Heart left ventricle (tissue), 16 donors: ENCODE measurements around the gene SMTNL2. TPM values are rescaled to one million over a fixed set of nuclear protein-coding genes. Genes with fewer than 3 reads are reported as not detected.
"Not testable (repeated sequence)": the region's sequence is repeated elsewhere in the genome, so short reads cannot be mapped to it uniquely, and the experiment has no call there.

Experiments used
- ATAC-seq, 4 donors: fragments of 200-7000 bp; cut with Tn5 transposase; one replicate each; pipeline ENCODE4 v1.9.1; 2020 to 2022; ENCODE audit warnings: moderate library complexity in 4 of 4, mild to moderate bottlenecking in 3 of 4, moderate number of reproducible peaks in 1 of 4
- DNase-seq, 5 donors: peaks; one replicate each; pipeline ENCODE4 v3.0.0-alpha.2; 2020
- H3K27ac ChIP-seq, 12 donors: fragments of 200-600 bp; sonication (generic) in 4 of 12; one replicate each; pipeline versions ENCODE4 v1.5.0 to v1.8.0; 2016 to 2022; ENCODE audit warnings: mild to moderate bottlenecking in 2 of 12
- H3K27me3 ChIP-seq, 9 donors: fragments of 200-600 bp; sonication (generic) in 2 of 9; one replicate each; pipeline versions ENCODE4 v1.5.1 to v1.8.0; 2016 to 2022; ENCODE audit warnings: mild to moderate bottlenecking in 3 of 9
- H3K36me3 ChIP-seq, 9 donors: fragments of 200-600 bp; sonication (generic) in 2 of 9; one replicate each; pipeline versions ENCODE4 v1.5.0 to v1.8.0; 2018 to 2022; ENCODE audit warnings: mild to moderate bottlenecking in 2 of 9
- H3K4me1 ChIP-seq, 12 donors: fragments of 200-600 bp; sonication (generic) in 4 of 12; one replicate each; pipeline versions ENCODE4 v1.5.0 to v1.8.0; 2016 to 2022; ENCODE audit warnings: mild to moderate bottlenecking in 3 of 12
- H3K4me3 ChIP-seq, 12 donors: fragments of 200-600 bp; sonication (generic) in 4 of 12; one replicate each; pipeline versions ENCODE4 v1.5.0 to v1.8.0; 2017 to 2022; ENCODE audit warnings: mild to moderate bottlenecking in 9 of 12, moderate library complexity in 4 of 12
- H3K9me3 ChIP-seq, 12 donors: fragments of 200-600 bp; sonication (generic) in 4 of 12; one replicate each; pipeline versions ENCODE4 v1.5.0 to v1.8.0; 2016 to 2022; ENCODE audit warnings: mild to moderate bottlenecking in 1 of 12
- CTCF ChIP-seq, 12 donors: fragments of 200-600 bp; sonication (generic) in 4 of 12; IDR thresholded peaks; one replicate each; pipeline versions ENCODE4 v1.5.0 to v1.8.0; 2018 to 2022; ENCODE audit warnings: antibody characterized with exemption in 12 of 12, mild to moderate bottlenecking in 5 of 12
- POLR2A ChIP-seq, 2 donors: fragments of 450-650 bp; IDR thresholded peaks; one replicate each; pipeline ENCODE4 v1.6.1; 2017; ENCODE audit warnings: antibody characterized with exemption in 2 of 2, mild to moderate bottlenecking in 2 of 2, moderate library complexity in 2 of 2
- WGBS, 4 donors: extraction: QIAGEN DNeasy Blood & Tissue Kit in 2 of 4; methylation state at CpG; one replicate each; pipeline versions ENCODE4 v1.1.5 to v1.1.7; 2013 to 2018; 5-methylcytosine and 5-hydroxymethylcytosine counted together
- intact Hi-C, 10 donors: fragments of 100-400 bp; cut with DNase I; formaldehyde crosslinking; loops; one replicate each; pipeline versions ENCODE4 v1.11.1 to v1.14.2; 2022
- polyA plus RNA-seq, 2 donors: library from polyadenylated mRNA; stranded (reverse); fragments of 200-250 nt; gene quantifications; one replicate each; pipeline ENCODE4 v1.2.3, GENCODE V29; 2013
- total RNA-seq, 9 donors: library from RNA; depleted of rRNA in 2 of 9; stranded (reverse); fragments of >200 nt in 2 of 9; fragmentation: NEBNext Ultra II Directional in 3 of 9; extraction: Animal tissue kit (Norgen Biotek cat#: 25700) in 3 of 9; gene quantifications; one replicate each; pipeline versions ENCODE4 v1.1.0 to v1.2.4, GENCODE V29; 2016 to 2023
- donor health status: ischemic (EF 13 %, LVEDD 7.1; RV severe dilation, severe dysfunction).
- donor health status: healthy with polysubstance abuse.
- donor health status: DM: no; HTN: yes; CAD: no.
- donor health status: DM: no; HTN: no; CAD: no.
- donor health status: ischemic (EF 25% LVEDD 6.9; RV normal size, moderate dysfunction).
- donor health status: ischemic (EF 25% LVEDD 5.7; RV mildly dilated, moderate dysfunction).
- donor health status: healthy.
- donor health status: DM: yes; HTN: yes; CAD: no.
- donor health status: ischemic (EF 35%, LVEDD 5.7; RV mildly dilated, moderate dysfunction).
- donor health status: nonischemic (EF 11% LVEDD 7.7; RV severe dilation, severe dysfunction).
- donor health status: DM: yes; HTN: yes; CAD: no.
- donor health status: PGD.
- donor health status: ischemic (EF 29% LVEDD 5.4; RV normal size, mild dysfunction).
- donor health status: nonischemic (EF 23%, LVEDD 6.1; RV moderate dilation, normal function).

The SMTNL2 gene
- total and polyA plus RNA-seq, 11 donors = 2.1 to 47.5 (median 15.6) TPM

- peak in 1 of 5 donors; percentile 24 for DNase-seq
- no peak for TF ChIP-seq POLR2A (IDR thresholded peaks at IDR 0.05)
- TF ChIP-seq CTCF (IDR thresholded peaks at IDR 0.05) = no peak
- 73 to 79% (median 75%) methylated on average over 7 to 8 of the region's 8 CpGs for WGBS, 4 donors
- no peaks in the 10 kb centered on the region for H3K36me3 ChIP-seq
- no peak overlapping the region for H3K27ac ChIP-seq
- ATAC-seq = peak in 2 of 4 donors; percentile 23 to 27
- intact Hi-C loops = no loop called here
- H3K27me3 ChIP-seq = peaks cover 0 to 9% (median 0%) of the 10 kb centered on the region in 9 donors
- H3K4me1 ChIP-seq = peaks cover 0 to 20% (median 2%) of the 10 kb centered on the region in 12 donors
- no peak overlapping the region for H3K4me3 ChIP-seq
- H3K9me3 ChIP-seq = no peaks in the 10 kb centered on the region
Measured at GRCh38 chr17:4577386-4577993, 6.8 kb upstream of the SMTNL2 start.

DNA sequence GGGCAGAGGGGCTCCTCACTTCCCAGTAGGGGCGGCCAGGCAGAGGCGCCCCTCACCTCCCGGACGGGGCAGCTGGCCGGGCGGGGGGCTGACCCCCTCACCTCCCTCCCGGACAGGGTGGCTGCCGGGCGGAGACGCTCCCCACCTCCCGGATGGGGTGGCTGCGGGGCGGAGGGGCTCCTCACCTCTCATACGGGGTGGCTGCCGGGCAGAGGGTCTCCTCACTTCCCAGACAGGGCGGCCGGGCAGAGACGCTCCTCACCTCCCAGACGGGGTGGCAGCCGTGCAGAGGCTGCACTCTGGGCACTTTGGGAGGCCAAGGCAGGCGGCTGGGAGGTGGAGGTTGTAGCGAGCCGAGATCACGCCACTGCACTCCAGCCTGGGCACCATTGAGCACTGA, 6.0 kb upstream of the SMTNL2 start:
- H3K4me3 ChIP-seq, ATAC-seq, H3K27ac ChIP-seq, H3K9me3 ChIP-seq, intact Hi-C loops, DNase-seq, H3K36me3 ChIP-seq: not testable (repeated sequence)
- H3K4me1 ChIP-seq = peaks cover 0 to 28% (median 3%) of the 10 kb centered on the region in 12 donors
- WGBS, 4 donors = 93 to 100% (median 97%) methylated on average over 4 to 24 of the region's 24 CpGs
- H3K27me3 ChIP-seq = peaks cover 0 to 10% (median 0%) of the 10 kb centered on the region in 9 donors

DNA sequence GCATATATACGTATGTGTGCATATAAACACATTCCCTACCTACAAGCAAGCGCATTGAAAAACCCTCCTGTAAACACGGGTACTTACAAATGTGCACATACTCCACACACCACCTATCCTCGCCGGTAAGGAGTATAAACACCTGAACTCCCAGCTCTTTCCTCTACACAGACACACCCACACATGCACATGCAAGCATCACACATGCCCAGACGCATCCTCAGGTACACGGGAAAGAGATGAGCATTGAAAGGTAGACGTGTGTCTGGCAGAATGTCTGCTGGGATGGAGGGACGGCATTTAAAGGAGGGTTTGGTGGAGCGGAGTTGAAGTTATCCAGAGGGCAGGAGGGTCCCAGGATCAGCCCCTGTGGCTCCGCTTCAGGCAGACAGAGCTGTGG, 4.7 kb upstream of the SMTNL2 start:
- ATAC-seq = no peak
- DNase-seq = no peak
- no peak for TF ChIP-seq POLR2A (IDR thresholded peaks at IDR 0.05)
- no peak for TF ChIP-seq CTCF (IDR thresholded peaks at IDR 0.05)
- Histone ChIP-seq H3K27ac (no peak overlapping the region), H3K9me3 (no peaks in the 10 kb centered on the region), H3K27me3 (peaks cover 0 to 24% (median 8%) of the 10 kb centered on the region in 9 donors), H3K4me3 (no peak overlapping the region), H3K36me3 (no peaks in the 10 kb centered on the region), H3K4me1 (peaks cover 0 to 37% (median 10%) of the 10 kb centered on the region in 12 donors)
- intact Hi-C loops = no loop called here
- WGBS, 4 donors = 82 to 95% (median 84%) methylated on average over 11 of the region's 11 CpGs

- TF ChIP-seq POLR2A (IDR thresholded peaks at IDR 0.05) = no peak
- TF ChIP-seq CTCF (IDR thresholded peaks at IDR 0.05) = no peak
- 61 to 90% (median 65%) methylated on average over 2 to 7 of the region's 7 CpGs for WGBS, 4 donors
- Histone ChIP-seq H3K4me1 (peaks cover 0 to 43% (median 11%) of the 10 kb centered on the region in 12 donors), H3K36me3 (no peaks in the 10 kb centered on the region), H3K27me3 (peaks cover 0 to 30% (median 10%) of the 10 kb centered on the region in 9 donors), H3K27ac (no peak overlapping the region), H3K9me3 (no peaks in the 10 kb centered on the region), H3K4me3 (no peak overlapping the region)
- intact Hi-C loops = no loop called here
- DNase-seq (no peak), ATAC-seq (no peak)
Measured at GRCh38 chr17:4580291-4580690, 4.0 kb upstream of the SMTNL2 start.

DNA sequence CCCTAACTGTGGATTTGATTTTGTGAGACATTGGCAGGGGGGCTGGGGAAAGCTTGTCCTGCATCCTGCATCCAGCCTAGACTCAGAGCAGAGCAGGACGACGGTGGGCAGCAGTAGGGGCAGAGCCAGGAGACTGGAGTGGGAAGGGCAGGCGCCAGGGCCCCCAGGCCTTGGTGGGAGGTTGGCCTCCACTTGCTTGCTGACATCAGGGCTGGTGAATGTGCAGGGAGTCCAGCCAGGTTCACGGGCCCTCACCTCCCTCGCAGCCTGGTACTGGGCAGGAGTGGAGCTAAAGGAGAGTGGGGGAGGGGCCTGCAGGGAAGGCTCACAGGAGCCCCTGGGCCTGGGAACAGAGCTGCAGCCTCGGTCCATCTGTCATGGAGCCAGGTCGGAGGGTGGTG, 2.2 kb upstream of the SMTNL2 start:
- ATAC-seq = no peak
- Histone ChIP-seq H3K4me1 (peaks cover 0 to 51% (median 12%) of the 10 kb centered on the region in 12 donors), H3K4me3 (no peak overlapping the region), H3K27ac (no peak overlapping the region), H3K36me3 (no peaks in the 10 kb centered on the region), H3K9me3 (no peaks in the 10 kb centered on the region), H3K27me3 (peaks cover 0 to 30% (median 10%) of the 10 kb centered on the region in 9 donors)
- WGBS, 4 donors = 64 to 73% (median 70%) methylated on average over 6 to 7 of the region's 7 CpGs
- DNase-seq = no peak
- intact Hi-C loops = no loop called here
- TF ChIP-seq CTCF (IDR thresholded peaks at IDR 0.05) (no peak), POLR2A (IDR thresholded peaks at IDR 0.05) (no peak)
